Lower leg skin (tissue), 3 donors: ENCODE data around the gene ALKBH3.

Experiments
- CTCF ChIP-seq, 3 donors: fragments of 450-650 bp; IDR thresholded peaks; one replicate each; pipeline ENCODE4 v1.5.1; 2016; ENCODE audit warnings: antibody characterized with exemption in 3 of 3, mild to moderate bottlenecking in 3 of 3, moderate library complexity in 2 of 3
- POLR2A ChIP-seq, 2 donors: fragments of 450-650 bp; IDR thresholded peaks; one replicate each; pipeline ENCODE4 v1.6.1; 2016 to 2017; ENCODE audit warnings: antibody characterized with exemption in 2 of 2, mild to moderate bottlenecking in 1 of 2, moderate library complexity in 1 of 2

DNA sequence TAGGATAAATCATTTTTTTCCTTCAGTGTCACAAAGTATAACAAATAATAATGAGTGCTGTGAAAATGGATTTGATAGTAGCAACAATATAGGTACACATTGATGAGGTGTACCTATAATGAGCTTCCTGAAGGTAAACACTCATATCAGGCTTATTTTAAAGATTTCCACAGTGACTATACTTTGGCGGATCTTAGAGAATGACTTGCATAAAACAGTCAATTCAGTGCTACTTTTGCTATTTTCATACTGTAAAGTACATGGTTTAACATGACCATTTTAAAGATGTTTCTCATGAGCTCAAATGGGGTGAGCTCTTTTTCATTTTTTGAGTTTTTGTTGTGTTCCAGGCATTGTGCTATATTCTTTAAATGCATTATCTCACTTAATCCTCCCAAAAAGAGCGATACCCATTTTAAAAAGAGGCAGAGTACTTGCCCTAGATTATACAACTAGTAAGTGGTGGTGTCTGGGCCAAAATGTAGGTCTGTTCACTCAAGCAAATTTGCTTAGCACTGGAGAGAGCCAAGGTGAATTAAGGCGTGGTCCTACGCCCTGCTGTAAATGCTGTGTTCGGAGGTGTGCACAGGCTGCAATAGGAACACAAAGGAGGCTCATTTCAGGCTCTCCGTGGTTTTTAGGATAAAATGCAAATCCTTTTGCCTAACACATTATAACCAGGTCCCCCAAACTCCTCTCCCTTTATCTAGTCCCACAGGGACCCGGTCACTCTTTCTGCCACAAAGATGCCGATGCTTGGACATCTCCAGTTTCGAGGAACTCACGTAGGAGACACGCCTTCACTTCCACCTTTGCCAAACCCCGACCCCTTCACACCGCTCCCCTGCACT lies 617 bp upstream of the ALKBH3 start:
- TF ChIP-seq CTCF (IDR thresholded peaks at IDR 0.05) = no peak
- TF ChIP-seq POLR2A (IDR thresholded peaks at IDR 0.05) = no peak
